Measurements from ENCODE around the gene TC2N.

The TC2N gene

DNA sequence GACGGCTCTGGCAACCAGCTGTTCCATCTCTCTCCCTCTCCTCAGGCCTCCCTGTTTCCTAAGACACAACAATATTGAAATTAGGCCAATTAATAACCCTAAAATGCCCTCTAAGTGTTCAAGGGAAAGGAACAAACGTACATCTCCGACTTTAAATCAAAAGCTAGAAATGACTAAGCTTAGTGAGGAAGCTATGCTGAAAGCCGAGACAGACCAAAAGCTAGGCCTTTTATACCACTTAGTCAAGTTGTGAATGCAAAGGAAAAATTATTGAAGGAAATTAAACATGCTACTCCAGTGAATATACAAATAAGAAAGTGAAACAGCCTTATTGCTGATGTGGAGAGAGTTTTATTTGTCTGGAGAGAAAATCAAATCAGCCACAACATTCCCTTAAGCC, 73.6 kb downstream of the TC2N start:
- H3K4me3 ChIP-seq: no peak overlapping the region
- H3K27ac ChIP-seq: no peak overlapping the region
- DNase-seq (ENCODE audit: low spot score): no peak
- TF ChIP-seq, protein P1, sequence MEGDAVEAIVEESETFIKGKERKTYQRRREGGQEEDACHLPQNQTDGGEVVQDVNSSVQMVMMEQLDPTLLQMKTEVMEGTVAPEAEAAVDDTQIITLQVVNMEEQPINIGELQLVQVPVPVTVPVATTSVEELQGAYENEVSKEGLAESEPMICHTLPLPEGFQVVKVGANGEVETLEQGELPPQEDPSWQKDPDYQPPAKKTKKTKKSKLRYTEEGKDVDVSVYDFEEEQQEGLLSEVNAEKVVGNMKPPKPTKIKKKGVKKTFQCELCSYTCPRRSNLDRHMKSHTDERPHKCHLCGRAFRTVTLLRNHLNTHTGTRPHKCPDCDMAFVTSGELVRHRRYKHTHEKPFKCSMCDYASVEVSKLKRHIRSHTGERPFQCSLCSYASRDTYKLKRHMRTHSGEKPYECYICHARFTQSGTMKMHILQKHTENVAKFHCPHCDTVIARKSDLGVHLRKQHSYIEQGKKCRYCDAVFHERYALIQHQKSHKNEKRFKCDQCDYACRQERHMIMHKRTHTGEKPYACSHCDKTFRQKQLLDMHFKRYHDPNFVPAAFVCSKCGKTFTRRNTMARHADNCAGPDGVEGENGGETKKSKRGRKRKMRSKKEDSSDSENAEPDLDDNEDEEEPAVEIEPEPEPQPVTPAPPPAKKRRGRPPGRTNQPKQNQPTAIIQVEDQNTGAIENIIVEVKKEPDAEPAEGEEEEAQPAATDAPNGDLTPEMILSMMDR (IDR thresholded peaks at IDR 0.05): no peak

DNA sequence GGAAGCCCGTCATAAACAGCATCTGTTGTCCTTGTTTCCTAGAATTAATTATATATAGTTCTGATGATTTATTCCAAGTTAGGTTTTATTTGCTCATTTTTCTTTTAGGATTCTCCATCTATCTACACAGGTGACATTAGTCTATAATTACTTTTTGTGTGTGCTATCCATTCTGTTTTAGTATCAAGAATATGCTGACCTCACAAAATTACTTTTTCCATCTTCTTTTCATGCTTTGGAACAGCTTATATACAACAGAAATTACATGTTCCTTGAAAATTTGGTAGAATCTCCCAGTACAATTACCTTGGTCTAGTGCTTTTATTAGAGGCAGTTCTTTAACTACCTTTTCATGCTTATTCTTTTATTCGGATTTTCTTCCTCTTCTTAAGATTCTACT, 81.1 kb downstream of the TC2N start:
- H3K27ac ChIP-seq: no peak overlapping the region
- TF ChIP-seq, protein P1 (IDR thresholded peaks at IDR 0.05): no peak
- H3K4me3 ChIP-seq: no peak overlapping the region
- no peak for DNase-seq (ENCODE audit: low spot score)

DNA sequence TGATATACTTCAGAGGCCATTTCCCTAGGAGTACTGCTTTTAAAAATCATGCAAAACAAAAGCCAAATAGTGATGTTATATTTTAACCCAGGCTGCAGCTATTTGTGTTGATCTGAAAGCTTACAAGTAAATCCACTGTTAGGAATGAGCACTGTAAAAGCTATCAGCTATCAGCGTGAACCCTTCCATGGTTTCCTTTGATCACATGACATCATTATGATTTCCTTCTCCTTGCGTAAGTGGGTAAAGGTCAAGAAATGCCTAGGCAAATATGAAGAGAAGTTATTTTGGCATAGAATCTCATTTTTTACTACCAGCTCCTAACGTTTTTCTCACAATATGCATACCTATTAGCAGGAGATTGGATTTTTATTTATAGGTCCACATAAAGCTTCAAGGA, 86.9 kb downstream of the TC2N start:
- TF ChIP-seq, protein P1 (IDR thresholded peaks at IDR 0.05): no peak
- Histone ChIP-seq H3K4me3 (no peak overlapping the region), H3K27ac (no peak overlapping the region)
- DNase-seq (ENCODE audit: low spot score): no peak

DNA sequence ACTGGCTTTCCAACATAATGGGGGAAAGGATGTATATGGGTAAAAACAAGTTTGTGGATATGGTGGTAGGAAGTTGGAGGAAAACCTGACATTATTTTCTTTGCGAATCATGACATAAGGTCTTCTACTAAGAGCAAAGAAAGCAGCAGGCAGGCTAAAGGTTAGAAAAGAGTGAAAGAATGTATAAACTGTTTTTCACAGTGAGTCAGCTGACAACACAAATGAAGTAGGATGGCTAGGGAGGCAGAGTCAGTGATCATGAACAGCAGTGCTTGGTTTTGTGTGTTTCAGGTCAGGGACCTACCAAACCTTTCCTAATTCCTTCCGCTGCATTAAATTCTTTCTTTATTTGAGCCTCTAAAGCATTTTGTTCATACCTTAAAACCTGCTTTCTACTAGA, 89.1 kb downstream of the TC2N start:
- no peak for DNase-seq (ENCODE audit: low spot score)
- TF ChIP-seq, protein P1 (IDR thresholded peaks at IDR 0.05): no peak
- Histone ChIP-seq H3K4me3 (no peak overlapping the region), H3K27ac (no peak overlapping the region)

DNA sequence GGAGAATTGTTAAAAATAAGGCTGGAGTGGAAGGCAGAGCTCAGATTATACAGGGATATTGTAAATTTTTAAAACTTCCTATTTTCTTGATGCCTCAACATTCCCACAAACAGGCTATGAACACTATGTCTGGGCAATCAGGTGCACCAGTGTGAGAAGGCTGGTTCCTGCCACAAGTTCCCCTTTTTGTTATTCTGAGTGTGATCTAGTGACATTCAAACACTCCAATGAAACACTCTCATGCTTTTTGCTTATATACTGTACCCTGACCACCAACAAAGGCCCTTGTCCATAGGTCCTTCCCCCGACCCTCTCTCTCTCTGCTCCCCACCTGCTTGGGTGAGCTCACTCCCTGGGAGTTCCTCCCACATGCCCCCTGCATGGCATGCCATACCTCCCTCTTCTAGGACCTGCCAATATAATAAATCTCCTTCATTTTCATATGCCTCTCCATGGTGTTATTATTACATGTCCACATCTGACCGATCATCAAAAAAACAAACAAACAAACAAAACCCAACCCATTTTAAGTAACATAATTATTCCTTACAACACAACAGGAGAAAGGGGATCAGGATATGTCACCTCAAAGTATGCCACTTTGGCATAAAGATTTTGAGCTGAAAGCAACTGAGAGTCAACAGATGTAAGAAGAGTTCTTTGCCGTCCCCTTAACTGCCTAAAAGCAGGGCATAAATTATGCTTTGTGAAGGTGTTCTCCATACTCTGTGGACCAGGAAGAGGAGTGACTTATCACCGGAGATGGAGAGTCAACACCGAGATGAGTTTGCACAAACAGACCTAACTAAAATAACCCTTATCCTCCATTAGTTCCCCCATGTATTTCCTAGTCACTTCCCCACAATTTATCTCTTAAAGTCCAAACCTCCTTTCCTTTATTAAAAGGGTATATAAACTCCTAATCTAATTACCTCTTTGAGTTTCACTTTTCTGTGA, 92.9 kb downstream of the TC2N start:
- TF ChIP-seq, protein P1 (IDR thresholded peaks at IDR 0.05): no peak
- DNase-seq (ENCODE audit: low spot score): no peak
- Histone ChIP-seq H3K27ac (no peak overlapping the region), H3K4me3 (no peak overlapping the region)

DNA sequence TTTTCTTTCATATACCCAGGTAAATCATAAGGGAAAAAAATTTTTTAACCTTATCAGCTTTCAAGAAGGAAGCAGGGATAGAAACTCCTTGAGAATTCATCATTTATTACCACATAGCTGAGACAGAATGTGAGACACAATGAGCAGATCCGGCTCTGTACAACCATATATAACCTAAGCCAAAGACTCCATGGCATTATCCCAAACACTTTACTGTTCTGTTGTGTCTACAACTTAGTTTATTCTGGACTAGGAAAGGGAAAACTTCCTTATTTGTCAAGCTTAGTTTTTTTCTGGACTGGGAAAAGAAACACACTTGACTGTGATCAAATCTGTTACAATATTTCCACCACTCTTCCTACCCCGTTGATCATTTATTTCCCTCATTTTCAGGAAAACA, 97.2 kb downstream of the TC2N start:
- Histone ChIP-seq H3K27ac (no peak overlapping the region), H3K4me3 (no peak overlapping the region)
- TF ChIP-seq, protein P1 (IDR thresholded peaks at IDR 0.05): no peak
- DNase-seq (ENCODE audit: low spot score): no peak

All from coronary artery (tissue), 2 donors.